HG02642 (cell line): ENCODE measurements around the gene ACSL5.

Experiments used
- ATAC-seq: cut with Tn5 transposase; IDR thresholded peaks from one replicate; pipeline ENCODE4 v1.9.1; 2021; ENCODE audit warnings: mild to moderate bottlenecking; ENCODE audit not compliant: unreplicated experiment, poor library complexity

Gene ACSL5

GRCh38 chr10:112373912-112374338, at the start of gene ACSL5:
Gene ACSL5 (plus strand): TSS chr10:112374116. CDS start chr10:112394947, 20,831 bp downstream.
- ATAC-seq = no peak

- ATAC-seq = no peak
These were observed 46.2 kb upstream of the ACSL5 start for GRCh38 chr10:112327678-112328077.

GRCh38 chr10:112330162-112330561, 43.8 kb upstream of the ACSL5 start:
- no peak for ATAC-seq

- no peak for ATAC-seq
These were observed 43.2 kb upstream of the ACSL5 start for GRCh38 chr10:112330607-112331160.

- ATAC-seq = no peak
These were observed 41.9 kb upstream of the ACSL5 start for GRCh38 chr10:112332022-112332421.

- no peak for ATAC-seq
These were observed 41.2 kb upstream of the ACSL5 start for GRCh38 chr10:112332509-112333228.

GRCh38 chr10:112333452-112333851, 40.5 kb upstream of the ACSL5 start:
- ATAC-seq = no peak

GRCh38 chr10:112335111-112335867, 38.6 kb upstream of the ACSL5 start:
- ATAC-seq = no peak

GRCh38 chr10:112335868-112336265, 38.0 kb upstream of the ACSL5 start:
- ATAC-seq = no peak

- no peak for ATAC-seq
These were observed 37.2 kb upstream of the ACSL5 start for GRCh38 chr10:112336556-112337201.

GRCh38 chr10:112338957-112339356, 35.0 kb upstream of the ACSL5 start:
- no peak for ATAC-seq

GRCh38 chr10:112340601-112341000, 33.3 kb upstream of the ACSL5 start:
- ATAC-seq = no peak

GRCh38 chr10:112343056-112343806, 30.7 kb upstream of the ACSL5 start:
- ATAC-seq = no peak

- ATAC-seq = no peak
These were observed 29.7 kb upstream of the ACSL5 start for GRCh38 chr10:112344261-112344660.

- ATAC-seq = no peak
These were observed 28.7 kb upstream of the ACSL5 start for GRCh38 chr10:112345202-112345601.

GRCh38 chr10:112345743-112346142, 28.2 kb upstream of the ACSL5 start:
- ATAC-seq = no peak

GRCh38 chr10:112346774-112347173, 27.1 kb upstream of the ACSL5 start:
- ATAC-seq = no peak

- ATAC-seq = no peak
These were observed 25.9 kb upstream of the ACSL5 start for GRCh38 chr10:112347709-112348671.

- ATAC-seq = no peak
These were observed 25.2 kb upstream of the ACSL5 start for GRCh38 chr10:112348759-112349158.
